ENCODE measurements around the gene TENT4B.

The TENT4B gene

GRCh38 chr16:50273382-50273690 lies 120.2 kb downstream of the TENT4B start:
- Histone ChIP-seq H3K4me1 (no peaks in the 10 kb centered on the region), H3K27me3 (no peaks in the 10 kb centered on the region), H3K36me3 (no peaks in the 10 kb centered on the region), H3K9me3 (no peaks in the 10 kb centered on the region), H3K4me3 (ENCODE audit: low read depth, low read length) (no peak overlapping the region)
- DNase-seq, result no peak
- TF ChIP-seq CTCF (IDR thresholded peaks at IDR 0.05; ENCODE audit: low read depth, low read length), result no peak

GRCh38 chr16:50273888-50274325 lies 120.8 kb downstream of the TENT4B start:
- DNase-seq, result no peak
- Histone ChIP-seq H3K9me3 (no peaks in the 10 kb centered on the region), H3K4me1 (no peaks in the 10 kb centered on the region), H3K27me3 (no peaks in the 10 kb centered on the region), H3K36me3 (no peaks in the 10 kb centered on the region), H3K4me3 (ENCODE audit: low read depth, low read length) (no peak overlapping the region)
- no peak for TF ChIP-seq CTCF (IDR thresholded peaks at IDR 0.05; ENCODE audit: low read depth, low read length)

- H3K4me1 ChIP-seq, result no peaks in the 10 kb centered on the region
- H3K4me3 ChIP-seq (ENCODE audit: low read depth, low read length), result no peak overlapping the region
- TF ChIP-seq CTCF (IDR thresholded peaks at IDR 0.05; ENCODE audit: low read depth, low read length), result no peak
- no peaks in the 10 kb centered on the region for H3K9me3 ChIP-seq
- no peaks in the 10 kb centered on the region for H3K36me3 ChIP-seq
- H3K27me3 ChIP-seq, result no peaks in the 10 kb centered on the region
- peak; percentile 4 for DNase-seq
These were observed 121.4 kb downstream of the TENT4B start for GRCh38 chr16:50274326-50275097.

GRCh38 chr16:50275098-50275415 lies 122.0 kb downstream of the TENT4B start:
- DNase-seq, result no peak
- no peaks in the 10 kb centered on the region for H3K4me1 ChIP-seq
- no peak overlapping the region for H3K4me3 ChIP-seq (ENCODE audit: low read depth, low read length)
- H3K36me3 ChIP-seq, result no peaks in the 10 kb centered on the region
- H3K27me3 ChIP-seq, result no peaks in the 10 kb centered on the region
- TF ChIP-seq CTCF (IDR thresholded peaks at IDR 0.05; ENCODE audit: low read depth, low read length), result no peak
- no peaks in the 10 kb centered on the region for H3K9me3 ChIP-seq

GRCh38 chr16:50275428-50276325 lies 122.6 kb downstream of the TENT4B start:
- Histone ChIP-seq H3K27me3 (no peaks in the 10 kb centered on the region), H3K4me3 (ENCODE audit: low read depth, low read length) (no peak overlapping the region), H3K36me3 (no peaks in the 10 kb centered on the region), H3K9me3 (no peaks in the 10 kb centered on the region), H3K4me1 (no peaks in the 10 kb centered on the region)
- TF ChIP-seq CTCF (IDR thresholded peaks at IDR 0.05; ENCODE audit: low read depth, low read length), result no peak
- peak; percentile 4 for DNase-seq

- no peak for TF ChIP-seq CTCF (IDR thresholded peaks at IDR 0.05; ENCODE audit: low read depth, low read length)
- no peaks in the 10 kb centered on the region for H3K27me3 ChIP-seq
- no peak for DNase-seq
- no peaks in the 10 kb centered on the region for H3K36me3 ChIP-seq
- no peaks in the 10 kb centered on the region for H3K9me3 ChIP-seq
- no peaks in the 10 kb centered on the region for H3K4me1 ChIP-seq
- no peak overlapping the region for H3K4me3 ChIP-seq (ENCODE audit: low read depth, low read length)
These were observed 123.2 kb downstream of the TENT4B start for GRCh38 chr16:50276326-50276640.
